ENCODE measurements around the gene NPRL2.
A peak's percentile ranks its signal among the peaks of the same experiment; 100 is the strongest.

Gene NPRL2

DNA sequence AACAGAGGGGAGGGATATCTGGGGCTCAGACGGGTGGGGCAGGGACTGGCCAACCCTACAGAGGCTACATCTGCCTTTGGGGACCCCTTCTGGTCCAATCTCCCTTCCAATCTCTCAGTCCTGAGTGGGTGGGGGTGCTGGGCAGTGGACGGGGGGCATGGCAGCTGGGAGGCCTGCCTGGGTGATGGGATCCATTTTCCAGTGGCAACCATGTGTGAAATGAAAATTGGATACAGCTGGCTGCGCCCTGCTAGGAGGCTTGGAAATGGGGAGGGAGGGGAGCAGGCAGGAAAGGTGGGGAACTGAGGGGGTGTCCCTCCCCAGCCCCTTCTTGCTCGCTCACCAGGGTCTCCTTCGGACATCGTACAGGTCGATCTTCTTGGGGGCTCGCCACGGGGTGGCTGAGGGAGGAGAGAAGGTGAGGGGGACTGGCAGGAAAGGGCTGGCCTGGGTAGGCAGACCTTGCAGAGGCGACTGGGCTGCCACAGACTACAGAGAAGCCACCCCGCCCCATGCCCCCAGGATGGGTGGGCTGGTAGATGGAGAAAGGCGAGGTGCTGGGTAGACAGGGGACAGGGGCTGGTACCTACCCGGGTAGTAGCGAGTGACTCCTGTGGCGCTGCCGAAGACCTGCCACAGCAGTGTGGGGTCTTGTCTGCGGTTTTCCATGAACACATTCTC, 30.0 kb upstream of the NPRL2 start:
- TF ChIP-seq, protein P1, sequence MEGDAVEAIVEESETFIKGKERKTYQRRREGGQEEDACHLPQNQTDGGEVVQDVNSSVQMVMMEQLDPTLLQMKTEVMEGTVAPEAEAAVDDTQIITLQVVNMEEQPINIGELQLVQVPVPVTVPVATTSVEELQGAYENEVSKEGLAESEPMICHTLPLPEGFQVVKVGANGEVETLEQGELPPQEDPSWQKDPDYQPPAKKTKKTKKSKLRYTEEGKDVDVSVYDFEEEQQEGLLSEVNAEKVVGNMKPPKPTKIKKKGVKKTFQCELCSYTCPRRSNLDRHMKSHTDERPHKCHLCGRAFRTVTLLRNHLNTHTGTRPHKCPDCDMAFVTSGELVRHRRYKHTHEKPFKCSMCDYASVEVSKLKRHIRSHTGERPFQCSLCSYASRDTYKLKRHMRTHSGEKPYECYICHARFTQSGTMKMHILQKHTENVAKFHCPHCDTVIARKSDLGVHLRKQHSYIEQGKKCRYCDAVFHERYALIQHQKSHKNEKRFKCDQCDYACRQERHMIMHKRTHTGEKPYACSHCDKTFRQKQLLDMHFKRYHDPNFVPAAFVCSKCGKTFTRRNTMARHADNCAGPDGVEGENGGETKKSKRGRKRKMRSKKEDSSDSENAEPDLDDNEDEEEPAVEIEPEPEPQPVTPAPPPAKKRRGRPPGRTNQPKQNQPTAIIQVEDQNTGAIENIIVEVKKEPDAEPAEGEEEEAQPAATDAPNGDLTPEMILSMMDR (IDR thresholded peaks at IDR 0.05), result no peak
- no peak for TF ChIP-seq ZFX (IDR thresholded peaks at IDR 0.05; ENCODE audit: borderline replicate concordance)
- H3K27ac ChIP-seq, result no peak overlapping the region

- no peak for TF ChIP-seq ZFX (IDR thresholded peaks at IDR 0.05; ENCODE audit: borderline replicate concordance)
- TF ChIP-seq, protein P1 (IDR thresholded peaks at IDR 0.05), result no peak
- H3K27ac ChIP-seq, result no peak overlapping the region
These were observed 28.2 kb upstream of the NPRL2 start for GRCh38 chr3:50378757-50379156.

DNA sequence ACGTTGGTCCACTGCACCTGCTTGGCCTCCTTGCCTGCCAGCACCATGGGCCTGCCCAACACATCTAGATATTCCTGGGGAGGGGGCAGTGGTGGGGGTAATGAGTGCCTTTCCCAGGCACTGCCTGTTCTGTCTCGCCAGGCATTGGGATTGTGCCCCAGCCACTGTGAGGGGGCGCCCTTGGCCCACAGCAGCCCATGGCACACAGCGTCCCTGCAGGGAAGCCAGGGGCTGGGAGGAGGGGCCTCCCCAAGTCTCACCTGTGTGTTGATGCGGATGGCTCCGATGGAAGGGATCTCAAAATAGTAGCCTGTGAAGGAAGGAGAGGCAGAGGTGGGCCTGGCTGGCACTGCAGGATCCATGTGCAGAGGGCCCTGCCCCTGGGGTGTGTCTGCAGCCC, 27.4 kb upstream of the NPRL2 start:
- no peak overlapping the region for H3K27ac ChIP-seq

GRCh38 chr3:50375258-50375931, 24.8 kb upstream of the NPRL2 start:
- no peak overlapping the region for H3K27ac ChIP-seq
- TF ChIP-seq, protein P1 (IDR thresholded peaks at IDR 0.05), result peak; percentile 9; the same call in 1 of the 2 replicates
- no peak for TF ChIP-seq ZFX (IDR thresholded peaks at IDR 0.05; ENCODE audit: borderline replicate concordance)

More for the DNA sequence above, 27.4 kb upstream of the NPRL2 start:
- TF ChIP-seq, protein P1 (IDR thresholded peaks at IDR 0.05), result no peak
- TF ChIP-seq ZFX (IDR thresholded peaks at IDR 0.05; ENCODE audit: borderline replicate concordance), result no peak

DNA sequence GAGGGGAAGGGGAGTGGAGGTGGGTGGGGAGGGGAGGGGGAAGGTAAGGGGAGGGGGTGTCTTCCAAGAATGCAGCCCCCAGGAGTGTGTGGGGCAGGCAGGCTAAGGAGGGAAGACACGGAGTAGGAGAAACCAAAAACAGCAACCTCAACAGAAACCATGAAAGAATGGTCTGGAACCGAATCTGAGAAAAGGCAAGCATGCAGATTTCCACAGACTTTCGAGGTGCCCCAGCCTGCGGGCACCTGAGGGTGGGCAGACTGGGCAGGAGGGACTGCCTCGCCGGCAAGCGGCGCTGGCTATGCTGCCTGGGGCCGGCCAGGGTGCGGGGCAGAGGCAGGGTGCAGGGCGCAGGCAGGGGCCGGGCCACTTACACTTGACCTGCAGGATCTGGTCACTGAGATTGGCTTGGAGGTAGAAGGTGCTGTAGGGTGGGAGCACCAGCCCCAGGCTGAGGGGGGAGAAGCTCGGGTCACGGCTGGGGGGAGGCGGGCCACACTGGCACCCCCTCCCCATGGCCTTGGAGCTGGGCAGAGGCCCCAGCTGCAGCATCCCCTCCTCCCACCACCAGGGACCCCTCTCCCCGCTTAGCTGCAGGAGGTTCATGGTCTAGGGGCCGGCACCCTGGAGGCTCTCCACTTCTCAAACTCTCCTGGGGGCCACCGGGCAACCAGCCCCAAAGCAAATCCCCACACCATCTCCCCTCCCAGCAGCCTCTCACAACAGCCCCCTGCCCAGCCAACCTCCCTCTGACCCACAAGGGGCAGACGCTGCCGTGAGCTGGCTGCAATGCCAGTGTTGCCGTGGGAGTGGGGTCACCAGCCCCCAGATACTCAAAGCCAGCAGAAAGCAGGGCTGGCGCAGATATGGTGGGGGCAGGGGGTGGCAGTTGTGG, 24.0 kb upstream of the NPRL2 start:
- H3K27ac ChIP-seq, result no peak overlapping the region
- TF ChIP-seq, protein P1 (IDR thresholded peaks at IDR 0.05), result no peak
- TF ChIP-seq ZFX (IDR thresholded peaks at IDR 0.05; ENCODE audit: borderline replicate concordance), result no peak

DNA sequence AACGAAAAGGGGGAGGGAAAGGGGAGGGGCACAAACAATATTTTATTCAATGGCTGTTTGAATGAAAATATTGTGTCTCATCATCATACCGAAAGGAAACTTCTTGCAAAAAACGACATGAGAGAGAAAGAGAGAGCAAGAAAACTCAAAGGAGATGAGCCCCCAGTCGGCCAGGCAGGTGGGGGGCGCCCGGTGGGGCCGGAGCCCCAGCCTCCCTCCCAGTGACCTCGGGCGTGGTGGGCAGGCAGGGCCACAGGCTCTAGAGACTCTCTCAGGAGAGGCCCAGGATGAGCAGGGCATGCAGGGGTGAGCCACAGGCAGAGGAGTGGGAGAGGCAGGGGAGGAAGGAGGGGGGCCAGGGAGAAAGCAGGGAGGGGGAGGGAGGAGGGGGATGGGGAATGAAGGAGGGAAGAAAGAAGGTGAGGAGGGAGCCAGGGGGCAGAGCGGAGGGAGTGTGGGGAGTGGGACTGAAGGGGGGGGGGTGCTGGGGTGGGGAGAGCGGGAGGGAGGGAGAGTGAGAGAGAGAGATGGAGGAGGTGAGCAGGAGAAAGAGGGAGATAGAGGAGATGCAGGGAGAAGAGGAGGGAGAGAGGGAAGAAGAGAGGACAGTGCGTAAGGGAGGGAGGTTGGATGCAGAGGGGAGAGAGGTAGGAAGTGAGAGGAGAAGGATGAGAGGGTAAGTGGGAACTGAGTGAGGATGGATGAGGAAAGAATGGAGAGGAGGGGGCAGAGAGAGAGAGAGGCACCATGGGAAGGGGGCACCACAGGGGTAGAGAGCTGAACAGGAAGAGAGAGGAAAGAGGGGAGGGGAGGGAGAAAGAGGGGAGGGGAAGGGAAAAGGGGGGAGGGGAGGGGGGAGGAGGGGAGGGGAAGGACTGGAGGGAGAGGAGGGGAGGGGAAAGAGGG, 22.8 kb upstream of the NPRL2 start:
- no peak overlapping the region for H3K27ac ChIP-seq
- no peak for TF ChIP-seq ZFX (IDR thresholded peaks at IDR 0.05; ENCODE audit: borderline replicate concordance)
- TF ChIP-seq, protein P1 (IDR thresholded peaks at IDR 0.05), result no peak

All from 22Rv1 (cell line).